Transverse colon (tissue), 3 donors: ENCODE data around the gene MYRF.

Source experiments
- EP300 ChIP-seq: sonication (generic); formaldehyde crosslinking; IDR thresholded peaks from one replicate; pipeline ENCODE4 v1.6.1; 2017; ENCODE audit warnings: antibody characterized with exemption, low read depth
- TF ChIP-seq, protein P1 (sequence below), 5 experiments: fragments of 200-600 bp in 3 of 5; fragments of 450-650 bp in 2 of 5; sonication (generic) in 3 of 5; IDR thresholded peaks; 1 replicate in 2 of 5; 2 replicates in 3 of 5; pipeline ENCODE4 v1.5.1; 2016 to 2017; ENCODE audit warnings: antibody characterized with exemption in 5 of 5, inconsistent platforms in 3 of 5, mild to moderate bottlenecking in 2 of 5, moderate library complexity in 1 of 5

GRCh38 chr11:61710019-61710418, 42.4 kb upstream of the MYRF start:
- TF ChIP-seq, protein P1, sequence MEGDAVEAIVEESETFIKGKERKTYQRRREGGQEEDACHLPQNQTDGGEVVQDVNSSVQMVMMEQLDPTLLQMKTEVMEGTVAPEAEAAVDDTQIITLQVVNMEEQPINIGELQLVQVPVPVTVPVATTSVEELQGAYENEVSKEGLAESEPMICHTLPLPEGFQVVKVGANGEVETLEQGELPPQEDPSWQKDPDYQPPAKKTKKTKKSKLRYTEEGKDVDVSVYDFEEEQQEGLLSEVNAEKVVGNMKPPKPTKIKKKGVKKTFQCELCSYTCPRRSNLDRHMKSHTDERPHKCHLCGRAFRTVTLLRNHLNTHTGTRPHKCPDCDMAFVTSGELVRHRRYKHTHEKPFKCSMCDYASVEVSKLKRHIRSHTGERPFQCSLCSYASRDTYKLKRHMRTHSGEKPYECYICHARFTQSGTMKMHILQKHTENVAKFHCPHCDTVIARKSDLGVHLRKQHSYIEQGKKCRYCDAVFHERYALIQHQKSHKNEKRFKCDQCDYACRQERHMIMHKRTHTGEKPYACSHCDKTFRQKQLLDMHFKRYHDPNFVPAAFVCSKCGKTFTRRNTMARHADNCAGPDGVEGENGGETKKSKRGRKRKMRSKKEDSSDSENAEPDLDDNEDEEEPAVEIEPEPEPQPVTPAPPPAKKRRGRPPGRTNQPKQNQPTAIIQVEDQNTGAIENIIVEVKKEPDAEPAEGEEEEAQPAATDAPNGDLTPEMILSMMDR (IDR thresholded peaks at IDR 0.05), result no peak
- no peak for TF ChIP-seq EP300
